Common myeloid progenitor, CD34-positive (primary cell): ENCODE measurements around the gene NPPA.
A peak's percentile ranks its signal among the peaks of the same experiment; 100 is the strongest.

Experiments used
- CTCF ChIA-PET: fragments of 350-600 bp; sonication (Branson Sonifier 250); formaldehyde crosslinking; loops from one replicate; lab custom pipeline; 2021; ENCODE audit warnings: antibody characterized with exemption; lab: Charles Lee
- POLR2A ChIA-PET: fragments of 350-600 bp; sonication (Branson Sonifier 250); formaldehyde crosslinking; loops from one replicate; lab custom pipeline; 2021; ENCODE audit warnings: antibody characterized with exemption; lab: Charles Lee
- DNase-seq, 3 donors: peaks; one replicate each; pipeline versions ENCODE4 v3.0.0 to v3.0.0-alpha.2; 2013
- H3K27ac ChIP-seq, 2 experiments: 1 replicate in 1 of 2; 2 replicates in 1 of 2; pipeline ENCODE4 v1.7.0; 2013; ENCODE audit warnings: inconsistent platforms in 2 of 2, low read length in 2 of 2, mild to moderate bottlenecking in 2 of 2, low read depth in 1 of 2, moderate library complexity in 1 of 2; ENCODE audit not compliant: severe bottlenecking in 2 of 2, insufficient read depth in 1 of 2, poor library complexity in 1 of 2
- H3K27me3 ChIP-seq, 5 experiments: replicated peaks in 2 of 5; 1 replicate in 3 of 5; 2 replicates in 2 of 5; pipeline versions ENCODE4 v1.6.1 to v1.7.0; 2013; ENCODE audit warnings: low read length in 4 of 5, mild to moderate bottlenecking in 2 of 5, moderate library complexity in 2 of 5, inconsistent platforms in 1 of 5; ENCODE audit not compliant: insufficient read depth in 5 of 5, control insufficient read depth in 4 of 5
- H3K36me3 ChIP-seq, 4 experiments: 1 replicate in 2 of 4; 2 replicates in 2 of 4; pipeline versions ENCODE4 v1.6.1 to v1.7.0; 2013; ENCODE audit warnings: low read length in 3 of 4, control low read depth in 1 of 4, mild to moderate bottlenecking in 1 of 4; ENCODE audit not compliant: control insufficient read depth in 4 of 4, insufficient read depth in 4 of 4
- H3K4me1 ChIP-seq, 4 experiments: 1 replicate in 3 of 4; 2 replicates in 1 of 4; pipeline versions ENCODE4 v1.6.1 to v1.7.1; 2013; ENCODE audit warnings: low read length in 3 of 4, mild to moderate bottlenecking in 3 of 4, control low read depth in 1 of 4, inconsistent platforms in 1 of 4, moderate library complexity in 1 of 4; ENCODE audit not compliant: control insufficient read depth in 4 of 4, insufficient read depth in 4 of 4; ENCODE audit errors: control extremely low read depth in 1 of 4
- H3K4me3 ChIP-seq, 7 experiments: 1 replicate in 4 of 7; 2 replicates in 3 of 7; pipeline versions ENCODE4 v1.5.1 to v1.7.0; 2013; ENCODE audit warnings: mild to moderate bottlenecking in 7 of 7, low read length in 6 of 7, moderate library complexity in 6 of 7, inconsistent platforms in 2 of 7, low read depth in 2 of 7, control low read depth in 1 of 7; ENCODE audit not compliant: insufficient read depth in 4 of 7, control insufficient read depth in 1 of 7; ENCODE audit errors: extremely low read depth in 1 of 7
- H3K9me3 ChIP-seq, 5 experiments: 1 replicate in 4 of 5; 2 replicates in 1 of 5; pipeline versions ENCODE4 v1.6.1 to v1.7.1; 2013; ENCODE audit warnings: low read length in 4 of 5, mild to moderate bottlenecking in 2 of 5, inconsistent platforms in 1 of 5, low read depth in 1 of 5, moderate library complexity in 1 of 5; ENCODE audit not compliant: control insufficient read depth in 4 of 5, insufficient read depth in 2 of 5; ENCODE audit errors: control extremely low read depth in 1 of 5
- WGBS: methylation state at CpG from one replicate; pipeline ENCODE4 v1.1.5; 2013; ENCODE audit not compliant: insufficient coverage; 5-methylcytosine and 5-hydroxymethylcytosine counted together

The NPPA gene

GRCh38 chr1:11868331-11868980, 20.9 kb upstream of the NPPA start:
- WGBS = 95% methylated on average over 6 of the region's 13 CpGs
- POLR2A ChIA-PET = no interaction called here

GRCh38 chr1:11862890-11863289, 15.3 kb upstream of the NPPA start:
- Histone ChIP-seq H3K4me1 (peaks cover 0 to 2% (median under 1%) of the 10 kb centered on the region in 4 experiments), H3K4me3 (no peak overlapping the region), H3K27ac (no peak overlapping the region), H3K9me3 (no peaks in the 10 kb centered on the region), H3K36me3 (no peaks in the 10 kb centered on the region), H3K27me3 (peaks cover 3 to 31% (median 13%) of the 10 kb centered on the region in 5 experiments)
- POLR2A ChIA-PET = no interaction called here
- DNase-seq = peak in 2 of 3 donors; percentile 19 to 30
- 25% methylated on average over 4 of the region's 6 CpGs for WGBS
- CTCF ChIA-PET = interaction anchor here (1.4 to 3.3 kb wide), 3 partner anchors 10 to 30 kb away, joined by 4 to 13 read pairs (median 4); no protein-coding TSS in a partner anchor

More at GRCh38 chr1:11868331-11868980, 20.9 kb upstream of the NPPA start:
- Histone ChIP-seq H3K27ac (no peak overlapping the region), H3K27me3 (peaks cover 0 to 3% (median 0%) of the 10 kb centered on the region in 5 experiments), H3K4me3 (no peak overlapping the region), H3K4me1 (no peaks in the 10 kb centered on the region), H3K36me3 (no peaks in the 10 kb centered on the region), H3K9me3 (no peaks in the 10 kb centered on the region)
- no peak for DNase-seq
- CTCF ChIA-PET = interaction anchor here (0.7 to 2.7 kb wide), 7 partner anchors 8 to 34 kb away, joined by 3 to 12 read pairs (median 3); no protein-coding TSS in a partner anchor

GRCh38 chr1:11860587-11860986, 13.0 kb upstream of the NPPA start:
- CTCF ChIA-PET = interaction anchor here (0.9 to 2.8 kb wide), 4 partner anchors 9 to 46 kb away, joined by 3 to 12 read pairs (median 4); no protein-coding TSS in a partner anchor
- H3K27me3 ChIP-seq = peaks cover 3 to 47% (median 23%) of the 10 kb centered on the region in 5 experiments

GRCh38 chr1:11860083-11860482, 12.5 kb upstream of the NPPA start:
- Histone ChIP-seq H3K36me3 (no peaks in the 10 kb centered on the region), H3K27me3 (peaks cover 3 to 47% (median 22%) of the 10 kb centered on the region in 5 experiments), H3K9me3 (no peaks in the 10 kb centered on the region), H3K27ac (no peak overlapping the region), H3K4me1 (peaks cover 0 to 2% (median under 1%) of the 10 kb centered on the region in 4 experiments), H3K4me3 (no peak overlapping the region)
- ChIA-PET CTCF (interaction anchor here (0.8 to 2.8 kb wide), 6 partner anchors 10 to 45 kb away, joined by 3 to 12 read pairs (median 4); no protein-coding TSS in a partner anchor), POLR2A (no interaction called here)
- no CpG with 5 or more reads among the region's 2 CpGs for WGBS
- no peak for DNase-seq

More at GRCh38 chr1:11860587-11860986, 13.0 kb upstream of the NPPA start:
- POLR2A ChIA-PET = no interaction called here
- WGBS = 100% methylated on average over 1 of the region's 1 CpG
- Histone ChIP-seq H3K4me3 (no peak overlapping the region), H3K27ac (no peak overlapping the region), H3K4me1 (peaks cover 0 to 2% (median under 1%) of the 10 kb centered on the region in 4 experiments), H3K36me3 (no peaks in the 10 kb centered on the region), H3K9me3 (no peaks in the 10 kb centered on the region)
- DNase-seq = no peak

- WGBS = 6% methylated on average over 39 of the region's 53 CpGs
- POLR2A ChIA-PET = interaction anchor here (1.0 kb wide), 1 partner anchor 49 kb away, joined by 5 read pairs; no protein-coding TSS in a partner anchor
- CTCF ChIA-PET = interaction anchor here (0.8 to 2.8 kb wide), 4 partner anchors 11 to 21 kb away, joined by 3 to 12 read pairs (median 4); no protein-coding TSS in a partner anchor
Measured at GRCh38 chr1:11858968-11859871, 11.6 kb upstream of the NPPA start.

GRCh38 chr1:11858613-11858967, 11.0 kb upstream of the NPPA start, which contains the start of gene NPPB:
TSS of gene NPPB (minus strand) at chr1:11858945. CDS start at chr1:11858833, 112 bp downstream.
- Histone ChIP-seq H3K9me3 (no peaks in the 10 kb centered on the region), H3K27me3 (peaks cover 3 to 49% (median 22%) of the 10 kb centered on the region in 5 experiments), H3K4me3 (no peak within 1 kb of the TSS), H3K4me1 (peaks cover 0 to 2% (median under 1%) of the 10 kb centered on the region in 4 experiments), H3K36me3 (no peaks in the 10 kb centered on the region), H3K27ac (no peak within 1 kb of the TSS)
- 29% methylated on average over 16 of the region's 16 CpGs for WGBS
- ChIA-PET CTCF (no interaction called here), POLR2A (no interaction called here)
- no peak for DNase-seq

More at GRCh38 chr1:11858968-11859871, 11.6 kb upstream of the NPPA start:
- Histone ChIP-seq H3K36me3 (no peaks in the 10 kb centered on the region), H3K27me3 (peaks cover 3 to 49% (median 22%) of the 10 kb centered on the region in 5 experiments), H3K4me3 (no peak overlapping the region), H3K27ac (no peak overlapping the region), H3K9me3 (no peaks in the 10 kb centered on the region), H3K4me1 (peaks cover 0 to 2% (median under 1%) of the 10 kb centered on the region in 4 experiments)
- peak; percentile 81 to 91 (median 90) for DNase-seq
